ENCODE measurements around the gene ENAM.

DNA sequence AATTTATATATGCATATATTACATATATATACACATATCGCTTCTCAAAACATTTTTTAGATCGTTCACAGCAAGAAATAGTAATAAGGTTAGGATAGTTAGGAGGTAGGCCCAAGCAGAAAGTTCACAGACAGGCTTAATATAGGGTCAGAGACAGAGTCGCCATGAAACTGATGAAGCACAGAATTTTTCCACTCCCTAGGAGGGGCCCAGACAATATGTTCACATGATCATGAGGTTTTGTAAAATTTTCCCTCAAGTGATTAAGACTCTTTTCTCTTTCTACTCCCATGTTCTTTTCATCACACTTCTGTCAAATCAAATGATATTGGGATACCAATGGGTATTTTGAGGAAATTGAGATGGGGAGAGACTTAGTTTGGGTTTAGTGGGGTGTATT lies 5.2 kb upstream of the ENAM start:
- TF ChIP-seq, protein P1, sequence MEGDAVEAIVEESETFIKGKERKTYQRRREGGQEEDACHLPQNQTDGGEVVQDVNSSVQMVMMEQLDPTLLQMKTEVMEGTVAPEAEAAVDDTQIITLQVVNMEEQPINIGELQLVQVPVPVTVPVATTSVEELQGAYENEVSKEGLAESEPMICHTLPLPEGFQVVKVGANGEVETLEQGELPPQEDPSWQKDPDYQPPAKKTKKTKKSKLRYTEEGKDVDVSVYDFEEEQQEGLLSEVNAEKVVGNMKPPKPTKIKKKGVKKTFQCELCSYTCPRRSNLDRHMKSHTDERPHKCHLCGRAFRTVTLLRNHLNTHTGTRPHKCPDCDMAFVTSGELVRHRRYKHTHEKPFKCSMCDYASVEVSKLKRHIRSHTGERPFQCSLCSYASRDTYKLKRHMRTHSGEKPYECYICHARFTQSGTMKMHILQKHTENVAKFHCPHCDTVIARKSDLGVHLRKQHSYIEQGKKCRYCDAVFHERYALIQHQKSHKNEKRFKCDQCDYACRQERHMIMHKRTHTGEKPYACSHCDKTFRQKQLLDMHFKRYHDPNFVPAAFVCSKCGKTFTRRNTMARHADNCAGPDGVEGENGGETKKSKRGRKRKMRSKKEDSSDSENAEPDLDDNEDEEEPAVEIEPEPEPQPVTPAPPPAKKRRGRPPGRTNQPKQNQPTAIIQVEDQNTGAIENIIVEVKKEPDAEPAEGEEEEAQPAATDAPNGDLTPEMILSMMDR (IDR thresholded peaks at IDR 0.05 in 2 of 3, conservative IDR thresholded peaks at IDR 0.05 in 1 of 3; ENCODE audit: borderline replicate concordance in 1 of 3, insufficient read depth in 1 of 3, low read depth in 2 of 3, low read length in 2 of 3), result no peak
- TF ChIP-seq SP1 (IDR thresholded peaks at IDR 0.05; ENCODE audit: low read depth) (no peak), POLR2A (IDR thresholded peaks at IDR 0.05; ENCODE audit: borderline replicate concordance, extremely low read depth, insufficient read depth, insufficient read length) (no peak), RAD21 (IDR thresholded peaks at IDR 0.05; ENCODE audit: low read depth) (no peak)
